ENCODE measurements around the gene EVI2A. TPM values are rescaled to one million over a fixed set of nuclear protein-coding genes. Genes with fewer than 3 reads are reported as not detected.

Gene EVI2A
- total and polyA plus RNA-seq, 8 donors = 1.9 to 30.9 (median 2.9) TPM

DNA sequence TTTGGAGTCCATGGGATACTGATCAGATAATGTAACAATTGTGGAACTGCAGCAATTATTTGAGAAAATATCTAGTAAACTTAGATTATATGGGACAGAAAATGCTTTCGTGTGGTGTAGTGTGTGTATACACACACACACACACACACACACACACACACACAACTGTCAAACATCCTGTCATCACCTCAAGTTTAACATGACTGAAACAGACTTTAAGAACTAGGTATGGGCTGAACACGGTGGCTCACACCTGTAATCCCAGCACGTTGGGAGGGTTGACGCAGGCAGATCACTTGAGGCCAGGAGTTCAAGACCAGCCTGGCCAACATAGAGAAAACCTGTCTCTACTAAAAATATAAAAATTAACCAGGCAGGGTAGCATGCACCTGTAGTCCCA lies 544 bp upstream of the EVI2A start:
- peaks cover 0 to 15% of the 10 kb centered on the region in 2 donors for H3K36me3 ChIP-seq
- no peak overlapping the region for H3K4me3 ChIP-seq
- peak overlapping the region; percentile 11 to 90 for H3K27ac ChIP-seq
- ATAC-seq (no peak), DNase-seq (no peak)
- H3K9me3 ChIP-seq = no peaks in the 10 kb centered on the region
- H3K27me3 ChIP-seq = no peaks in the 10 kb centered on the region
- intact Hi-C loops (cut with DNase I) = loop anchor here in 1 of 2 donors (10.0 kb wide), 1 partner anchor 57 kb away; no protein-coding TSS in a partner anchor
- H3K4me1 ChIP-seq = peaks cover 0 to 37% of the 10 kb centered on the region in 2 donors
- TF ChIP-seq, protein P1, sequence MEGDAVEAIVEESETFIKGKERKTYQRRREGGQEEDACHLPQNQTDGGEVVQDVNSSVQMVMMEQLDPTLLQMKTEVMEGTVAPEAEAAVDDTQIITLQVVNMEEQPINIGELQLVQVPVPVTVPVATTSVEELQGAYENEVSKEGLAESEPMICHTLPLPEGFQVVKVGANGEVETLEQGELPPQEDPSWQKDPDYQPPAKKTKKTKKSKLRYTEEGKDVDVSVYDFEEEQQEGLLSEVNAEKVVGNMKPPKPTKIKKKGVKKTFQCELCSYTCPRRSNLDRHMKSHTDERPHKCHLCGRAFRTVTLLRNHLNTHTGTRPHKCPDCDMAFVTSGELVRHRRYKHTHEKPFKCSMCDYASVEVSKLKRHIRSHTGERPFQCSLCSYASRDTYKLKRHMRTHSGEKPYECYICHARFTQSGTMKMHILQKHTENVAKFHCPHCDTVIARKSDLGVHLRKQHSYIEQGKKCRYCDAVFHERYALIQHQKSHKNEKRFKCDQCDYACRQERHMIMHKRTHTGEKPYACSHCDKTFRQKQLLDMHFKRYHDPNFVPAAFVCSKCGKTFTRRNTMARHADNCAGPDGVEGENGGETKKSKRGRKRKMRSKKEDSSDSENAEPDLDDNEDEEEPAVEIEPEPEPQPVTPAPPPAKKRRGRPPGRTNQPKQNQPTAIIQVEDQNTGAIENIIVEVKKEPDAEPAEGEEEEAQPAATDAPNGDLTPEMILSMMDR (IDR thresholded peaks at IDR 0.05) = no peak

DNA sequence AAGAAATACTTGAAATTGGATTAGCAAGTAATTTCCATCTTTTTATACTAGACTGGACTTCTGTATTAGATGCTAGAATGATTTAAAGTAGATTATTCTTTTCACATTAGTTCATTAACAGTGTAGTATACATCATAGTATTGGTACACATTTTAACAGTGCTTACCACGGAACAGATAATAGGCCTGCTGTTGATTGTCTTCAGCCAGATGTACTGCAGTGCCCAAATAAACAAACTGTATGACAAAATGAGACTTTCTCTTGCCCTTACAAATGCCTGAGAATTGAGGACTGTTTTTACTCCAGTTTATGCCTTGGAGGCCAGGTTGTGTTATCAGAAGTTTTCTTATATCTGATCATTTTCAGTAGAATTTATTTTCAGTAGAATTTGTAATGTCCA lies 631 bp downstream of the EVI2A start:
- H3K27ac ChIP-seq = peak overlapping the region; percentile 82 to 90
- ATAC-seq (peak; percentile 44), DNase-seq (no peak)
- H3K4me1 ChIP-seq = peaks cover 0 to 49% of the 10 kb centered on the region in 2 donors
- peak overlapping the region in 1 of 2 donors; percentile 33 for H3K4me3 ChIP-seq
- H3K36me3 ChIP-seq = peaks cover 0 to 3% of the 10 kb centered on the region in 2 donors
- no peaks in the 10 kb centered on the region for H3K9me3 ChIP-seq
- TF ChIP-seq, protein P1 (IDR thresholded peaks at IDR 0.05) = no peak
- H3K27me3 ChIP-seq = no peaks in the 10 kb centered on the region
- intact Hi-C loops (cut with DNase I) = loop anchor here in 1 of 2 donors (10.0 kb wide), 1 partner anchor 56 kb away; no protein-coding TSS in a partner anchor

DNA sequence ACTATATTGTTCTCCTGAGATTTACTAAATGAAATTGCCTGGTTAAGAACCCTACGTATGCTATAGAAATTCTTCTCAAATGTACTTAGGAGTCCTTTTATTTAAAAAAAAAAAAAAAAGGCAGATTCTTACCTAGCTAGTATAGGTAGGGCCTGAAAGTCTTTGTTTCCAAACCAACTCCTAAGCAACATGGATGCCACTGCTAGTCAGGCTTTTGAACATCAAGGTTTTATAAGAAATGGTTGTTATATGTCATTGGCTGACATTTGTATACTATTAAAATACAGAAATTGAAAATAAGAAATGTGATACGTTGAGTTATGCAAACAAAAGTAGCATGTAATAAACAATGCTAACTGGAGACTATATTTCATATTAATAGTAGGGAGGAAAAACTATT lies 1.2 kb downstream of the EVI2A start:
- H3K27ac ChIP-seq = peak overlapping the region; percentile 82 to 90
- H3K36me3 ChIP-seq = no peaks in the 10 kb centered on the region
- TF ChIP-seq, protein P1 (IDR thresholded peaks at IDR 0.05) = no peak
- no peaks in the 10 kb centered on the region for H3K9me3 ChIP-seq
- intact Hi-C loops (cut with DNase I) = loop anchor here in 1 of 2 donors (10.0 kb wide), 1 partner anchor 55 kb away; no protein-coding TSS in a partner anchor
- peaks cover 0 to 55% of the 10 kb centered on the region in 2 donors for H3K4me1 ChIP-seq
- DNase-seq (no peak), ATAC-seq (no peak)
- H3K4me3 ChIP-seq = peak overlapping the region in 1 of 2 donors; percentile 33
- H3K27me3 ChIP-seq = no peaks in the 10 kb centered on the region

DNA sequence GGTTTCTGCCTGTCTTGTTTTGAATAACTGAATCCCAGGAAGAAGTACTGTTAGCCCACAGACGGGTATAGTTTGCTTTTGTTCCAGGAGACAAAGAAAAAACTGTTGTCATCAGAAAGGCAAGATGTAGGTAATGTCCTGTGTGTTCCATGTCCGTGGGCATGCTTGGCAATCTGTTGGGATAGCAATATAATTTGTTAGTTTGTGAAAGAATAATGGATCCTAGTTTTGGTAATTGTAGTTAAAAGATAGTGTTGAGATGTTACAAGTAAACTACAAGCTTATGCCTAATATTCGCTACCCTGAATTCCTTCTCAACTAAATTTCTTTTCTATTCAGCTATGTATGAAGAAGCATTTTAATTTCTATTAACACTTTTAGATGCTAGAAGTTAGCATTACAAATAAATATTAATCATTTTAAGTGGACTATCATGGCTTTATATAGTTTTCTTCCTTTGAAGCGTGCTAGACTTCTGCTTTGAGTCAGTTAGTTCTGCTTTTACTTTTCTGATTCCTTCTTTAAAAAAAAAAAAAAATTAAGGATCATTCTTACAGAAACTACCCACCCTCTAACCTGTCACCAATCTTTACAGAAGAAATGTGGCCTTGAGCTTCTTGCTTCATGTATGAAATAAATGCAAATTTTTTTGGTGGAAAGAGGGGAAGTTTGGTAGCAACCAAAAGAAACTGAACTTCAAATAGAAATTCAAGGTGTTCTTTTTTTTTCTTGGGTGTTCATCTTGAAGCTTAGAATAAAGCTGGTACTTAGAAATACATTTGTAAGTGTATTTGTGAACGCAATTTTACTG lies 2.4 kb downstream of the EVI2A start:
- TF ChIP-seq, protein P1 (IDR thresholded peaks at IDR 0.05) = no peak
- H3K4me1 ChIP-seq = peaks cover 0 to 60% of the 10 kb centered on the region in 2 donors
- H3K27ac ChIP-seq = peak overlapping the region; percentile 82 to 90
- no peaks in the 10 kb centered on the region for H3K9me3 ChIP-seq
- intact Hi-C loops (cut with DNase I) = no loop called here
- DNase-seq (no peak), ATAC-seq (no peak)
- no peaks in the 10 kb centered on the region for H3K27me3 ChIP-seq
- no peaks in the 10 kb centered on the region for H3K36me3 ChIP-seq
- H3K4me3 ChIP-seq = peak overlapping the region in 1 of 2 donors; percentile 33

DNA sequence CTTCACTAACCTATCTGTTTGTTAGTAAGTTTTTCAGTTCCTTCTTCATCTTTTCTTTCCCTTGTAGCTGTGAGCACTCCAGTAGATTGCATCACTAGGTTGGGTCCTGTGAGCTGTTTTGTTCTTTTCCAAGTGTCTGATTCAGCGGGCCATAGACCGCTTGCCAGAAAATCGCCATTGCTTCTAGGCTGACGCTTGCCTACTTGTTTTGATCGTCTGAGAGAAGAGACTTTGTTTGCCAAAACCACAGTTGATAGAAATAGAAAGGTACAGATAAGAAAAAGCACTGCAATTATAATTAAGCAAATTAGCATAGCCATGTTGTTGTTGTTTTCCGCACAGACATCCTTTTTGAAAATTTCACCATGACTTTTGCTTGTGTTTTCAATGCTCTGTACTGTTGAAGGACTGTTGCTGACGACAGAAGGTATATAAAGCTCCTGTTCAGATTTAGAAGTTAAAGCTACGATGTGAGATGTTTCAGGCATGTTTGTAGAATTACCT lies 3.1 kb downstream of the EVI2A start:
- Histone ChIP-seq H3K4me1 (peaks cover 0 to 60% of the 10 kb centered on the region in 2 donors), H3K36me3 (no peaks in the 10 kb centered on the region), H3K27ac (peak overlapping the region; percentile 82 to 90), H3K9me3 (no peaks in the 10 kb centered on the region), H3K27me3 (no peaks in the 10 kb centered on the region), H3K4me3 (peak overlapping the region in 1 of 2 donors; percentile 33)
- TF ChIP-seq, protein P1 (IDR thresholded peaks at IDR 0.05) = no peak
- ATAC-seq = peak; percentile 64
- peak in 2 of 4 donors; percentile 54 to 68 for DNase-seq
- intact Hi-C loops (cut with DNase I) = no loop called here
